Mucosa of rectum (tissue), 2 donors: ENCODE results near the gene GRIPAP1.

ENCODE experiments used
- H3K27ac ChIP-seq, 2 donors: one replicate each; pipeline ENCODE4 v1.7.0; 2013; ENCODE audit warnings: inconsistent platforms in 2 of 2, low read depth in 2 of 2, low read length in 2 of 2
- H3K27me3 ChIP-seq, 2 donors: one replicate each; pipeline ENCODE4 v1.7.0; 2013; ENCODE audit warnings: low read length in 2 of 2; ENCODE audit not compliant: control insufficient read depth in 2 of 2, insufficient read depth in 2 of 2
- H3K36me3 ChIP-seq, 2 donors: one replicate each; pipeline ENCODE4 v1.7.0; 2013; ENCODE audit warnings: low read length in 2 of 2; ENCODE audit not compliant: control insufficient read depth in 2 of 2, insufficient read depth in 2 of 2
- H3K4me1 ChIP-seq, 2 donors: one replicate each; pipeline ENCODE4 v1.7.0; 2013; ENCODE audit warnings: low read length in 2 of 2, mild to moderate bottlenecking in 1 of 2; ENCODE audit not compliant: control insufficient read depth in 2 of 2, insufficient read depth in 2 of 2
- H3K4me3 ChIP-seq, 2 donors: one replicate each; pipeline ENCODE4 v1.7.0; 2013; ENCODE audit warnings: low read length in 2 of 2
- H3K9ac ChIP-seq, 2 donors: one replicate each; pipeline ENCODE4 v1.7.0; 2013; ENCODE audit warnings: low read length in 2 of 2, low read depth in 1 of 2, mild to moderate bottlenecking in 1 of 2
- H3K9me3 ChIP-seq, 2 donors: one replicate each; pipeline ENCODE4 v1.7.0; 2013; ENCODE audit warnings: low read length in 2 of 2; ENCODE audit not compliant: control insufficient read depth in 2 of 2
- donor health status: healthy.
- donor health status: Normal muscosa, but diverticular disease.

GRIPAP1 gene

DNA sequence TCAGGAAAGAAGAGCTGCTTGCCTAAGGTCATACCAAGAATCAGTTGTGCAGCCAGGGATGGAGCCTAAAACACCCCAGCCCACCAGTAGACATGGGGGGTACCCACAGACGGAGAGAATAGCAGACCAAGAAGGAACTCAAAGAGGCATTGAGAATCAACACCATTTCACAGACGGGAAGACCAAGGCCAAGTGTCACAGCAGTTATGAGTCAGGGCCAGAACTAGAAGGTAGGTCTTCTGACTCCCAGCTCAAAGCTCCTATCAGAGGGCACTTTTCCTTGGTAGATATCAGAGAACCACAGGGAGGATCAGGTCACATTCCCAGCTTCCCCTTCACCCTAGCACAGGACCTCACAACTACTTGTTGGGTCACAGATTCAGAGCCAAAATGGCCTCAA, 59.2 kb downstream of the GRIPAP1 start:
- no peak overlapping the region for H3K27ac ChIP-seq
- H3K4me3 ChIP-seq, result no peak overlapping the region
- peaks cover 6 to 16% of the 10 kb centered on the region in 2 donors for H3K36me3 ChIP-seq
- peaks cover 5 to 14% of the 10 kb centered on the region in 2 donors for H3K4me1 ChIP-seq
- H3K9me3 ChIP-seq, result no peaks in the 10 kb centered on the region
- H3K9ac ChIP-seq, result no peak overlapping the region
- no peaks in the 10 kb centered on the region for H3K27me3 ChIP-seq

DNA sequence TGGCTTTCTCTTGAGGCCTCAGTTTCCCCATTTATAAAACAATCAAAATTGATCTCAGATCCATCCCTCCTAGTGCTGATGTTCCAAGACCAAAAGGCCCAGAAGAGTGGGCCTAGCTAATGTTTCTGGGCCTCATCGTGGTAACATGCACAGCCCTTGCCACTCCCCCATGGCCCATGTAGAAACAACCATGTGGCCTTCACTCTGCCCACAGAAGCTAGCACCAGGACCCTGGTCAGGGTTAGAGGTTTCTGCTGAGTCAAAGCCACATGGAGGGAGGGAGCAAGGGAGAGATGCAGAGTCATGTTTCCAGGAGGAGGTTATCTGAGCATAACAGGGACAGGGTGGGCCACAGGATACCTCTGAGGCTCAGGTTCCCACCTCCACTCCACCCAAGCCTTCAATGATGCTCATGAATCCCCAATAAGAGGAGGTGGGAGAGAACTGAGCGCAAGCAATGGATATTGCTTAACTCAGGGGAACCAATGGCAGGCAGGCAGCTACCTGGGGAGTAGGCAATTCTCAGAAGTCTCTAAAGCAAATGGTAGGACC, 61.6 kb downstream of the GRIPAP1 start:
- H3K4me3 ChIP-seq, result no peak overlapping the region
- peaks cover 6 to 16% of the 10 kb centered on the region in 2 donors for H3K36me3 ChIP-seq
- H3K9ac ChIP-seq, result no peak overlapping the region
- H3K27ac ChIP-seq, result peak overlapping the region; percentile 36 to 69
- H3K4me1 ChIP-seq, result peaks cover 5 to 18% of the 10 kb centered on the region in 2 donors
- H3K27me3 ChIP-seq, result no peaks in the 10 kb centered on the region
- no peaks in the 10 kb centered on the region for H3K9me3 ChIP-seq

DNA sequence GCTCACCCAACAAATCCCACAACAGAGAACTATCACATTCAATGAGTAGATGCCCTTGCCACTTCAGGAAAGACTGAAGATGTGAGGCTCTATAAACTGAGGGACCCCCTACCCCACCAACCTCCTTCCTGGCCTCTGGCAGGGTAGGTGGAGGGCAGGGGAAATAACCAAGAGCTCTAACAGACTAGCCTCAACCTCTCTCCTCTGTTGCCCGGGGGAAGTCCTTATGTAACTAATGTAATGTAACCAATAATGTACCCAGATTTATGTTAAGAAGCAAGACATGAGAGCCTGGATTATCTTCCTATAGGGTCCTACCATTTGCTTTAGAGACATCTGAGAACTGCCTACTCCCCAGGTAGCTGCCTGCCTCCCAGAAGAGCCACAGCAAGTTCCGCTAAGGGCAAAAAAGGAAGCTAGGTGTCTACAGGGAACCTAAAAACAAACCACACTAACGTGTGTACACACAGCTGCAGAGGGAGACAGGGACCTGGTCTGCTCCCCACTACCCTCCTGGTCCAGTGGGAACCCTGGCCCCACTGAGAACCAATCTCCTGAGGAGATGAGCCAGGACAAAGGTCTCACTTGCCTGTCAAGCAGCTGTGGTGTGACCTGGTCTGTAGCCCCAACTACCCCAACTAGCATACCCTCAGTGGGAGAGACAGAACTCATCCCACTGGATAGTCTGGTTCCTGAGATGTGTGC, 62.4 kb downstream of the GRIPAP1 start:
- Histone ChIP-seq H3K4me1 (peaks cover 5 to 19% of the 10 kb centered on the region in 2 donors), H3K36me3 (peaks cover 8 to 18% of the 10 kb centered on the region in 2 donors), H3K4me3 (no peak overlapping the region), H3K27me3 (no peaks in the 10 kb centered on the region), H3K9ac (peak overlapping the region in 1 of 2 donors; percentile 28), H3K9me3 (no peaks in the 10 kb centered on the region), H3K27ac (peak overlapping the region; percentile 36 to 69)

DNA sequence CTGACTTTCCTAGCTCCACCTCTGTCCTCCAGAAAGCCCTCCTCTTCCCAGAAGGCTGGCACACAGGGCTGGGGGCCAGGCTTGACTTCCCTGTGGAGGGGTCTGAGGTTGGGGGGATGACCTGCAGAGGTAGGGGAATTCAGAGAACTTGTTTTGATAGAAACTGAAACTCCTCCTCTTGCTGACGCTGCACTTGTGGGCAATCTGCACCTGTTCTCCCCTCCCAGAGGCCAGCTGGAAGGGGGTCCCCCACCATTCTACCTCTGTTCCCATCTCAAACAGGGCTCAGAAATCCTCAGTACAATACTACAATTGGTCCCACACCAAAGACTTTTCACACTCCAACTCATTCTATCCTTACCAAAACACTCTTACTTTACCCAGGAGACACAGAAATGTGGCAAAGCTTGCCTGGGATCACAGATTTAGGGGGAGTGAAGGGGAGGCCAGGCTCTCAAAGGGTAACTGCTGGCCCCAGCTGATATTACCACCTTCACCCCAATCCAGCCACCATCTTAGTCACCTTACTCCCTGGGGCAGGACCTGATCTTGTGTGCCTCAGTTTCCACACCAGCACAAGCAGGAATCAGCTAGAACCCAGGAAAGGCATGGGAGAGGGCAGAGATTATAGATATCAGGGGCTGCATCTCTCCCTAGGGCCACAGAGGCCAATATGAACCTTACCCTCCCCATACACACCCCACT, 63.2 kb downstream of the GRIPAP1 start:
- H3K4me3 ChIP-seq, result no peak overlapping the region
- peaks cover 0 to 2% of the 10 kb centered on the region in 2 donors for H3K27me3 ChIP-seq
- H3K9ac ChIP-seq, result no peak overlapping the region
- peak overlapping the region; percentile 60 to 69 for H3K27ac ChIP-seq
- H3K9me3 ChIP-seq, result no peaks in the 10 kb centered on the region
- peaks cover 5 to 22% of the 10 kb centered on the region in 2 donors for H3K4me1 ChIP-seq
- peaks cover 9 to 25% of the 10 kb centered on the region in 2 donors for H3K36me3 ChIP-seq

DNA sequence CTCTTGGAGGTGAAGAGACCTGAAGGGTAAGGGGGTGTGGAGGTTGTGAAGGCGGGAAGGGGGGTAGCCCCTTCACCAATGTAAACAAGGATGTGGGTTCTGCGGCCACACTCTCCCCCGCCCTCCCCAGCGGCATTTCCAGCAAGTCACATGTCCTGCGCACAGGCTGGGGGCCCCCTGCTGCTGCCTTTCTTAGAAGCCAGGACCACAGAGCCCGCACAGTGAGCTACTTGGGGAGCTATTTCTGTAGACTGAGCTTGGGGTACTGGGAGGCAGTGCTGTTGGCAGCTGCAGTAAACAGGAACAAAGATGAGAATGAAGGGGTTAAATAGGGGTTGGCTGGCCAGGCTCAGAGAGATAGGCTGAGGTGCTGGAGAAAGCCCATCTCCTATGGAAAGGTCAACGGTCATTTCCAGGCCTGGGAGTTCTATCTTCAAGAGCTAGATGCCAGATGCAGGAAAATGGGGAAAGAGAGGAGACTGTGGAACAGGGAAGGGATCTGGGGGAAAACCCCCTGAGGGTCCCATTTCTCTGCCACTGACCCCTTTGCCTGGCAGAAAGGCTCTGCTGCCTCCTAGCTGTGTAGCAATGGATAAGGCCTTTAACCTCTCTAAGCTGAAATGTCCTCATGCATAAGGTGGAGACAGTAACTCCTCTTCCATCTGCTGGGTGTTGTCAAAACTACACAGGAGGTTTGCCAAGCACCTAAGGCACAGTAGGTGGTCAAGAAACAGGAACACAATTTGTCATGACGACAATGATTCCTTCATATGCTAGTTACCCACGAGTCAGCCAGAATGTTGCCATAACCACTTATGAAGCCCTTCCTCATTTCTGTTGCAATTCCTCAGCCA, 64.8 kb downstream of the GRIPAP1 start:
- H3K27me3 ChIP-seq, result peaks cover 0 to 2% of the 10 kb centered on the region in 2 donors
- H3K4me1 ChIP-seq, result peaks cover 5 to 22% of the 10 kb centered on the region in 2 donors

DNA sequence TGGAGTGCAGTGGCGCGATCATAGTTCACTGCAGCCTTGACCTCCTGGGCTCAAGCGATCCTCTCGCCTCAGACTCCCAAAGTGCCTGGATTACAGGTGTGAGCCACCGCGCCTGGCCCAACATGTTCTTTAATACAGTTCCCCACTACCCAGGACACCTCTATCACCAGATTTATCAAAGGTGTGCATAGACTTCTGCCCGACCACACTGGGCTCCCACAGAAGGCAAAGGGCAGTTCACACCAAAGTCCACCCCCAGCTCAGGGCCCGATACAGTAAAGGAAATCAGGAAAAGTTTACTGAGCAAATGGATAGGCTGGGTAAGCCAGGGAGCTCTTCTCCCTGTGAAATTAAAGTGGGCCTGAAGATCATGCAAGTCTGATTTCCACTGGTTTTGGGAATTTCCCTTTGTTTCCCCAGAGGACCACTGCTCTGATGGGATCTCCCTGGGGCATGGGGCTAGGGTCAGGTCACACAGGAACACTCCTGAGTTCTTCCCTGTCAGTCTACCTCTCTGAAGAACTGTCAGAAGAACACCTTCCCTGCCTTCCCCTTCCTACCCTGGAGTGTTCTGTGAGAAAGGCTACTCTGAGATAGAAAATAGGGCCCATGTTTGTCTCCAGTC, 65.5 kb downstream of the GRIPAP1 start:
- no peak overlapping the region for H3K9ac ChIP-seq
- H3K36me3 ChIP-seq, result peaks cover 10 to 22% of the 10 kb centered on the region in 2 donors
- peak overlapping the region in 1 of 2 donors; percentile 13 for H3K4me3 ChIP-seq
- peak overlapping the region; percentile 11 to 63 for H3K27ac ChIP-seq
- H3K4me1 ChIP-seq, result peaks cover 5 to 22% of the 10 kb centered on the region in 2 donors
- no peaks in the 10 kb centered on the region for H3K9me3 ChIP-seq
- H3K27me3 ChIP-seq, result peaks cover 0 to 2% of the 10 kb centered on the region in 2 donors

More for the DNA sequence above, 64.8 kb downstream of the GRIPAP1 start:
- Histone ChIP-seq H3K27ac (peak overlapping the region; percentile 12 to 69), H3K9ac (peak overlapping the region in 1 of 2 donors; percentile 7), H3K4me3 (no peak overlapping the region), H3K9me3 (no peaks in the 10 kb centered on the region), H3K36me3 (peaks cover 10 to 22% of the 10 kb centered on the region in 2 donors)

DNA sequence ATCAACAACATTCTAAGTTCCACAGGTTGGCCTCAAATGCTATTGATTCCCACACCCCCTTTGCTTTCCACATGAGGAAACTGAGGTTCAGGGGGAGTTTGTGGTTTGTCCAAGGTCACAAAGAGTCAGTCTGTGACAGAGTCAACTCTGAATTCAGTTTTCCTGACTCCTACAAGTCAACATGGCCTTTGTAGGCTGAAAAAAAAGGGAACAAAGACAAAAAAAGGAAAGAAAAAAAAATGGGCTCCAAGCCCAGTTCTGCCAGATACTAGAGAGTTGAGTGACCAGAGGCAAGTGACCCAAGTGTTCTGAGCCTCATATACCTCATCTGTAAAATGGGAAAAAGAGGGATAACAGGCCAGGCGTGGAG, 66.8 kb downstream of the GRIPAP1 start:
- Histone ChIP-seq H3K27ac (no peak overlapping the region), H3K27me3 (peaks cover 0 to 2% of the 10 kb centered on the region in 2 donors), H3K36me3 (peaks cover 10 to 25% of the 10 kb centered on the region in 2 donors), H3K9ac (no peak overlapping the region), H3K4me1 (peaks cover 5 to 16% of the 10 kb centered on the region in 2 donors), H3K9me3 (no peaks in the 10 kb centered on the region), H3K4me3 (no peak overlapping the region)

DNA sequence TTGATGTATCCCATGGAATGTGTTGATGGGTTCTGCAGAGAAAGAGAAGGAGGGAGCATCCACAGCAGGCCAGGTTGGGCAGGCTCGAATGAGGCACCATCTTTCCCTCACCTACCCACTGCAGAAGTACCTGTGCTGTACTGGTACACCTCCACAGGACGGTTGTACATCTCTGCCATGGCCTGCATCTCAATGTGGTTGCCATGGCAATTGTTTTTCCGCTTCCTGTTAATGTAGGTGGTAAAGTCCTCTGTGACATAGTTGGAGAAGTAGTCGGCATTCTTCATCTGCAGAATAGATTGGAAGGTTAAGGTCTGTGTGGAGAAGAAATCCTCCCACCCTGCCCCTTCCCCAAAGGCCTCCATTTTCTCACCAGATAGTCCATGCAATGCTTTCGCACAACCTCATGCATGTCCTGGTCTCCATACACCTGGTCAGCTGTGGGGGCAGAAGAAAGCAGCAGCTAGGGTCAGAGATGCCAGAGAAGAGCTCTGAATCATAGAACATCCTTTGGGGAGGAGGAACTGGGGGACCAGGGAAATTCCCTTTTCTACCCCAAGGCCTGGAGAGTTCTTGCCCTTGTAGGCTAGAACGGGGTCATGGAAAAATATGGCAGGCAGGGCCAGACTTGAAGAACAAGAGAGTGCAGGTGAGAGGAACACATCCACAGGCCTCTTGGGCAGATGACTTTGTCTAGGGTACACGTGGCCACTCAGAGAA, 67.3 kb downstream of the GRIPAP1 start:
- Histone ChIP-seq H3K27me3 (peaks cover 0 to 2% of the 10 kb centered on the region in 2 donors), H3K36me3 (peaks cover 10 to 24% of the 10 kb centered on the region in 2 donors), H3K9ac (no peak overlapping the region), H3K9me3 (no peaks in the 10 kb centered on the region), H3K4me3 (no peak overlapping the region), H3K4me1 (peaks cover 5 to 11% of the 10 kb centered on the region in 2 donors), H3K27ac (no peak overlapping the region)

DNA sequence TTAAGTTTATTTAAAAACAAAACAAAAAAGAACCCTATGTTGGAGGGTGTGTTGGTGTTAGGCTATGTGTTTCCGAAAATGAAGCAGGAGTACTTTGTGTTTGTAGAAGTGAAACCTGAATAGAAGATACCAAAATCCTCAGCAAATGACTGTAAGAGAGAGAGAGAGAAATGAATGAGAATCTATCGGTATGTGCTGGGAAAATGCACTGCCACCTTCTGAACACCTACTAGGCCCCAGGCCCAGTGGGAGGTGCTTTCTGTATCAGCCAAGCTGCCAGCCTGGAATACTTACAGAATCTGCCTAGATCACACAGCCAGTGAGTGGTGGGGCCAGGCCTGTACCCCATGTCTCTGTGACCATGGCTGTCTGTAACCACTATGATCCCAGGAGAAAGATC, 68.3 kb downstream of the GRIPAP1 start:
- H3K4me3 ChIP-seq, result no peak overlapping the region
- peaks cover 0 to 2% of the 10 kb centered on the region in 2 donors for H3K27me3 ChIP-seq
- H3K9ac ChIP-seq, result no peak overlapping the region
- H3K4me1 ChIP-seq, result peaks cover 0 to 11% of the 10 kb centered on the region in 2 donors
- peaks cover 10 to 21% of the 10 kb centered on the region in 2 donors for H3K36me3 ChIP-seq
- H3K27ac ChIP-seq, result peak overlapping the region in 1 of 2 donors; percentile 3
- H3K9me3 ChIP-seq, result no peaks in the 10 kb centered on the region
